CD14-positive monocyte (primary cell): ENCODE data around the gene CXCR4. TPM values are rescaled to one million over a fixed set of nuclear protein-coding genes. Genes with fewer than 3 reads are reported as not detected.
"Not testable (repeated sequence)": the region's sequence is repeated elsewhere in the genome, so short reads cannot be mapped to it uniquely, and the experiment has no call there.

Source experiments
- DNase-seq, 3 donors: peaks; one replicate each; pipeline ENCODE4 v3.0.0-alpha.2; 2011 to 2022
- H2AFZ ChIP-seq: 2 replicates; pipeline ENCODE4 v1.6.0; 2012; ENCODE audit warnings: mild to moderate bottlenecking, low read depth, low read length, inconsistent platforms; ENCODE audit not compliant: insufficient read depth, poor library complexity, severe bottlenecking
- H3K27ac ChIP-seq, 2 donors: 1 replicate in 1 of 2; 2 replicates in 1 of 2; pipeline ENCODE4 v1.5.1; 2012 to 2013; ENCODE audit warnings: low read length in 2 of 2, control low read depth in 1 of 2, inconsistent platforms in 1 of 2, low read depth in 1 of 2, mild to moderate bottlenecking in 1 of 2
- H3K27me3 ChIP-seq, 2 donors: one replicate each; pipeline versions ENCODE4 v1.6.0 to v1.6.1; 2011 to 2013; ENCODE audit warnings: low read length in 2 of 2; ENCODE audit not compliant: control insufficient read depth in 2 of 2, insufficient read depth in 2 of 2
- H3K36me3 ChIP-seq, 2 donors: replicated peaks in 1 of 2; 1 replicate in 1 of 2; 2 replicates in 1 of 2; pipeline versions ENCODE4 v1.5.1 to v1.6.1; 2012 to 2013; ENCODE audit warnings: low read length in 2 of 2, control low read depth in 1 of 2, inconsistent platforms in 1 of 2, mild to moderate bottlenecking in 1 of 2; ENCODE audit not compliant: insufficient read depth in 2 of 2, control insufficient read depth in 1 of 2
- H3K4me1 ChIP-seq, 2 donors: 1 replicate in 1 of 2; 2 replicates in 1 of 2; pipeline versions ENCODE4 v1.5.1 to v1.6.1; 2012 to 2013; ENCODE audit warnings: low read length in 2 of 2, control low read depth in 1 of 2, inconsistent platforms in 1 of 2, mild to moderate bottlenecking in 1 of 2, moderate library complexity in 1 of 2; ENCODE audit not compliant: insufficient read depth in 2 of 2, control insufficient read depth in 1 of 2
- H3K4me2 ChIP-seq: replicated peaks from 2 replicates; pipeline ENCODE3; 2012; ENCODE audit warnings: low read length, moderate library complexity, mild to moderate bottlenecking; ENCODE audit not compliant: poor library complexity, severe bottlenecking; ENCODE audit errors: extremely low read depth
- H3K4me3 ChIP-seq, 3 experiments: fragments of 200-600 bp in 1 of 3; sonication (generic) in 1 of 3; replicated peaks in 1 of 3; 1 replicate in 2 of 3; 2 replicates in 1 of 3; pipeline ENCODE4 v1.5.1; 2011 to 2013; ENCODE audit warnings: low read length in 3 of 3, mild to moderate bottlenecking in 3 of 3, control low read depth in 2 of 3, low read depth in 2 of 3, inconsistent platforms in 1 of 3, moderate library complexity in 1 of 3
- H3K79me2 ChIP-seq: 2 replicates; pipeline ENCODE4 v1.6.0; 2012; ENCODE audit warnings: mild to moderate bottlenecking, control low read depth, inconsistent platforms, low read length, moderate library complexity; ENCODE audit not compliant: insufficient read depth
- H3K9ac ChIP-seq: 2 replicates; pipeline ENCODE4 v1.6.0; 2017; ENCODE audit warnings: low read length, mild to moderate bottlenecking; ENCODE audit not compliant: insufficient read depth, poor library complexity, severe bottlenecking
- H3K9me3 ChIP-seq, 2 donors: replicated peaks in 1 of 2; 1 replicate in 1 of 2; 2 replicates in 1 of 2; pipeline versions ENCODE4 v1.5.1 to v1.6.1; 2012 to 2013; ENCODE audit warnings: low read length in 2 of 2, control low read depth in 1 of 2; ENCODE audit not compliant: control insufficient read depth in 1 of 2, insufficient read depth in 1 of 2
- H4K20me1 ChIP-seq: 2 replicates; pipeline ENCODE4 v1.6.0; 2012; ENCODE audit warnings: mild to moderate bottlenecking, low read length, control low read depth, moderate library complexity; ENCODE audit not compliant: insufficient read depth
- H3K27ac Mint-ChIP-seq, 7 donors: one replicate each; pipeline ENCODE4 v1.8.0; 2020; ENCODE audit warnings: mild to moderate bottlenecking in 7 of 7, mixed read lengths in 7 of 7, moderate library complexity in 6 of 7, inconsistent platforms in 2 of 7
- H3K27me3 Mint-ChIP-seq, 3 donors: one replicate each; pipeline ENCODE4 v1.8.0; 2021 to 2022; ENCODE audit warnings: low read depth in 3 of 3, mild to moderate bottlenecking in 3 of 3, mixed read lengths in 3 of 3, moderate library complexity in 3 of 3, inconsistent platforms in 1 of 3
- H3K36me3 Mint-ChIP-seq, 2 donors: one replicate each; pipeline ENCODE4 v1.8.0; 2020; ENCODE audit warnings: mixed read lengths in 2 of 2, inconsistent platforms in 1 of 2, mild to moderate bottlenecking in 1 of 2
- H3K4me1 Mint-ChIP-seq: one replicate; pipeline ENCODE4 v1.8.0; 2020; ENCODE audit warnings: mild to moderate bottlenecking, mixed read lengths
- H3K4me3 Mint-ChIP-seq, 2 donors: one replicate each; pipeline ENCODE4 v1.8.0; 2020; ENCODE audit warnings: mild to moderate bottlenecking in 2 of 2, mixed read lengths in 2 of 2, moderate library complexity in 1 of 2
- H3K9me3 Mint-ChIP-seq, 7 donors: one replicate each; pipeline ENCODE4 v1.8.0; 2020 to 2022; ENCODE audit warnings: mixed read lengths in 7 of 7, mild to moderate bottlenecking in 6 of 7, moderate library complexity in 6 of 7, inconsistent platforms in 2 of 7
- WGBS: methylation state at CpG from one replicate; pipeline ENCODE4 v1.1.5; 2013; ENCODE audit warnings: missing lambda C conversion rate; ENCODE audit not compliant: insufficient coverage; 5-methylcytosine and 5-hydroxymethylcytosine counted together
- intact Hi-C, 2 donors: fragments of 100-400 bp; cut with micrococcal nuclease; formaldehyde crosslinking; loops; one replicate each; pipeline versions ENCODE4 v1.15.0 to v1.15.1; 2023
- polyA plus RNA-seq, 3 donors: library from polyadenylated mRNA; depleted of rRNA in 1 of 3; unstranded in 2 of 3; stranded (reverse) in 1 of 3; fragments of 300-500 nt in 2 of 3; fragments of >200 nt in 1 of 3; fragmentation: Illumina TruSeq in 2 of 3; gene quantifications; 1 replicate in 2 of 3; 2 replicates in 1 of 3; pipeline ENCODE4 v1.2.3, GENCODE V29; 2012 to 2021
- TF ChIP-seq, protein P1 (sequence below): fragments of 200-600 bp; IDR thresholded peaks from one replicate; pipeline ENCODE4 v1.8.0; 2022; ENCODE audit warnings: antibody characterized with exemption, mild to moderate bottlenecking

The CXCR4 gene
- polyA plus RNA-seq, 3 donors, result 140 to 1,274 (median 391) TPM

DNA sequence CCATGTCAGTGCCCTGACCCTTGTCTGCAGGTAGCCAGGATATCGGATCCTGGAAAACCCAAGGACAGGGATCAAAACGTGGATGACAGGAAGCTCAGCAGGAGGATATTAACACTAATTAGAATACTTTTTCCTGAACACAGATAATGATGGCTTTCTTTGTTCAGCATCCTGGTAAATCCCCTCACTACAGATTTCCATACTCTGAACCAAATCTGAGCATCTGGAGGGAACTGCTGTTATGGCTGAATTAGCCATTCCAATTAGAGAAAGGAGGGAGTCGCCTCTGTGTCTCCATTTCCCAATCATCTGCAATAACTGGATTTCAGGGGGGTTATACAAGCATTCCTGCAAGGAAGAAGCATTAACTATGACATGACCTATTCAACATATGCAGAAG lies 24.4 kb downstream of the CXCR4 start:
- TF ChIP-seq, protein P1, sequence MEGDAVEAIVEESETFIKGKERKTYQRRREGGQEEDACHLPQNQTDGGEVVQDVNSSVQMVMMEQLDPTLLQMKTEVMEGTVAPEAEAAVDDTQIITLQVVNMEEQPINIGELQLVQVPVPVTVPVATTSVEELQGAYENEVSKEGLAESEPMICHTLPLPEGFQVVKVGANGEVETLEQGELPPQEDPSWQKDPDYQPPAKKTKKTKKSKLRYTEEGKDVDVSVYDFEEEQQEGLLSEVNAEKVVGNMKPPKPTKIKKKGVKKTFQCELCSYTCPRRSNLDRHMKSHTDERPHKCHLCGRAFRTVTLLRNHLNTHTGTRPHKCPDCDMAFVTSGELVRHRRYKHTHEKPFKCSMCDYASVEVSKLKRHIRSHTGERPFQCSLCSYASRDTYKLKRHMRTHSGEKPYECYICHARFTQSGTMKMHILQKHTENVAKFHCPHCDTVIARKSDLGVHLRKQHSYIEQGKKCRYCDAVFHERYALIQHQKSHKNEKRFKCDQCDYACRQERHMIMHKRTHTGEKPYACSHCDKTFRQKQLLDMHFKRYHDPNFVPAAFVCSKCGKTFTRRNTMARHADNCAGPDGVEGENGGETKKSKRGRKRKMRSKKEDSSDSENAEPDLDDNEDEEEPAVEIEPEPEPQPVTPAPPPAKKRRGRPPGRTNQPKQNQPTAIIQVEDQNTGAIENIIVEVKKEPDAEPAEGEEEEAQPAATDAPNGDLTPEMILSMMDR, result no peak
- intact Hi-C loops, result no loop called here
- peaks cover 0 to 4% (median 0%) of the 10 kb centered on the region in 3 donors for H3K27me3 Mint-ChIP-seq

GRCh38 chr2:136091899-136092298 lies 26.1 kb downstream of the CXCR4 start:
- 43% methylated on average over 1 of the region's 1 CpG for WGBS

More for the DNA sequence above, 24.4 kb downstream of the CXCR4 start:
- no peak for DNase-seq
- Histone ChIP-seq H2AFZ (no peak overlapping the region), H3K27ac (no peak overlapping the region), H3K9ac (no peak overlapping the region), H3K4me3 (no peak overlapping the region), H3K79me2 (no peaks in the 10 kb centered on the region), H3K4me2 (no peak overlapping the region), H3K4me1 (peaks cover 6 to 9% of the 10 kb centered on the region in 2 donors), H3K27me3 (no peaks in the 10 kb centered on the region), H3K36me3 (no peaks in the 10 kb centered on the region), H4K20me1 (no peaks in the 10 kb centered on the region), H3K9me3 (no peaks in the 10 kb centered on the region)
- Mint-ChIP-seq H3K36me3 (peaks cover 2 to 9% of the 10 kb centered on the region in 2 donors), H3K27ac (no peak overlapping the region), H3K4me1 (peaks cover 20% of the 10 kb centered on the region), H3K4me3 (no peak overlapping the region), H3K9me3 (no peaks in the 10 kb centered on the region)
- WGBS, result 100% methylated on average over 1 of the region's 3 CpGs

GRCh38 chr2:136087901-136088460 lies 30.0 kb downstream of the CXCR4 start:
- H3K27ac Mint-ChIP-seq, result not testable (repeated sequence)

More at GRCh38 chr2:136091899-136092298, 26.1 kb downstream of the CXCR4 start:
- Mint-ChIP-seq H3K27me3 (peaks cover 0 to 5% (median 2%) of the 10 kb centered on the region in 3 donors), H3K36me3 (no peaks in the 10 kb centered on the region), H3K27ac (no peak overlapping the region), H3K9me3 (peaks cover 0 to 3% (median 1%) of the 10 kb centered on the region in 7 donors), H3K4me1 (peaks cover 9% of the 10 kb centered on the region), H3K4me3 (no peak overlapping the region)
- Histone ChIP-seq H3K79me2 (no peaks in the 10 kb centered on the region), H3K9ac (no peak overlapping the region), H3K9me3 (no peaks in the 10 kb centered on the region), H3K4me1 (no peaks in the 10 kb centered on the region), H4K20me1 (no peaks in the 10 kb centered on the region), H2AFZ (no peak overlapping the region), H3K27ac (no peak overlapping the region), H3K36me3 (no peaks in the 10 kb centered on the region), H3K4me3 (no peak overlapping the region), H3K4me2 (no peak overlapping the region), H3K27me3 (no peaks in the 10 kb centered on the region)
- intact Hi-C loops, result no loop called here
- DNase-seq, result no peak
- TF ChIP-seq, protein P1, result no peak

More at GRCh38 chr2:136087901-136088460, 30.0 kb downstream of the CXCR4 start:
- whole genome bisulfite sequencing, result 96% methylated on average over 34 of the region's 43 CpGs
- H3K4me3 Mint-ChIP-seq, H4K20me1 ChIP-seq, H3K9me3 ChIP-seq, H3K27ac ChIP-seq, H3K36me3 ChIP-seq, intact Hi-C loops, H2AFZ ChIP-seq, H3K4me2 ChIP-seq, DNase-seq, H3K36me3 Mint-ChIP-seq, H3K9me3 Mint-ChIP-seq, H3K27me3 ChIP-seq, H3K4me1 ChIP-seq, H3K27me3 Mint-ChIP-seq, H3K9ac ChIP-seq, H3K4me3 ChIP-seq, H3K79me2 ChIP-seq: not testable (repeated sequence)
- peaks cover 15% of the 10 kb centered on the region for H3K4me1 Mint-ChIP-seq
